H1 (cell line): Measurements from ENCODE around the gene TGFBRAP1. TPM values are rescaled to one million over a fixed set of nuclear protein-coding genes. Genes with fewer than 3 reads are reported as not detected.

ENCODE experiments used
- ASH2L ChIP-seq: fragments of 200-600, 300-600 bp; sonication (generic); IDR thresholded peaks from one replicate; pipeline ENCODE4 v1.7.1; 2017; ENCODE audit warnings: low read length
- BRCA1 ChIP-seq: IDR thresholded peaks from 2 replicates; pipeline ENCODE4 v1.6.1; 2012; ENCODE audit warnings: low read depth, low read length, improper control_type of control experiment
- CHD1 ChIP-seq: IDR thresholded peaks from 2 replicates; pipeline ENCODE4 v1.6.1; 2012; ENCODE audit warnings: low read depth, low read length, improper control_type of control experiment
- GTF2F1 ChIP-seq: IDR thresholded peaks from 2 replicates; pipeline ENCODE4 v1.6.1; 2012; ENCODE audit warnings: low read depth, low read length, improper control_type of control experiment, borderline replicate concordance
- MAFK ChIP-seq: IDR thresholded peaks from 2 replicates; pipeline ENCODE4 v1.6.1; 2012; ENCODE audit warnings: low read depth, mild to moderate bottlenecking, improper control_type of control experiment, low read length
- MAX ChIP-seq: IDR thresholded peaks from 2 replicates; pipeline ENCODE4 v1.6.1; 2012; ENCODE audit warnings: inconsistent platforms
- NANOG ChIP-seq: IDR thresholded peaks from 2 replicates; pipeline ENCODE4 v1.6.1; 2011; ENCODE audit warnings: low read length, low read depth, mild to moderate bottlenecking, inconsistent platforms; ENCODE audit not compliant: insufficient read depth, poor library complexity, severe bottlenecking
- RBBP5 ChIP-seq: IDR thresholded peaks from 2 replicates; pipeline ENCODE4 v1.7.1; 2012; ENCODE audit warnings: low read depth, mild to moderate bottlenecking, inconsistent platforms, low read length, moderate library complexity, borderline replicate concordance
- SIN3A ChIP-seq, 2 experiments: IDR thresholded peaks in 1 of 2; conservative IDR thresholded peaks in 1 of 2; 2 replicates each; pipeline ENCODE4 v1.6.1; 2011 to 2012; ENCODE audit warnings: low read length in 2 of 2, improper control_type of control experiment in 1 of 2, low read depth in 1 of 2, mild to moderate bottlenecking in 1 of 2
- SUZ12 ChIP-seq: fragments of 200-600 bp; sonication (generic); IDR thresholded peaks from 2 replicates; pipeline ENCODE4 v1.6.1; 2012; ENCODE audit warnings: mild to moderate bottlenecking, inconsistent platforms, low read length, moderate library complexity, mixed read lengths
- polyA plus RNA-seq, 7 experiments: library from polyadenylated mRNA; depleted of rRNA in 3 of 7; stranded (reverse) in 5 of 7; unstranded in 2 of 7; fragments of >200 nt in 5 of 7; fragments of 200-250 nt in 2 of 7; gene quantifications; 1 replicate in 5 of 7; 2 replicates in 1 of 7; 4 replicates in 1 of 7; pipeline versions ENCODE4 v1.2.1 to v1.2.3, GENCODE V29; 2011 to 2013; ENCODE audit warnings: missing spikeins in 2 of 7, mixed read lengths in 2 of 7
- total RNA-seq: library from RNA; stranded (reverse); fragmentation: NEBNext Ultra II Directional; extraction: Animal tissue kit (Norgen Biotek cat#: 25700); gene quantifications from 2 replicates; pipeline ENCODE4 v1.2.1, GENCODE V29; 2021
- TF ChIP-seq, protein P1 (sequence below): fragments of 300-600 bp; sonication (generic); IDR thresholded peaks from 2 replicates; pipeline ENCODE4 v1.7.1; 2012; ENCODE audit warnings: low read length, moderate library complexity, mild to moderate bottlenecking, inconsistent platforms; ENCODE audit not compliant: insufficient replicate concordance

Gene TGFBRAP1
- total and polyA plus RNA-seq, 2 of the 8 experiments (the other 6 are each of a cell fraction or from before 2014, with no cell fraction given) = 11.2 to 20.2 TPM

GRCh38 chr2:105215586-105216192 is 113.8 kb downstream of the TGFBRAP1 start (continued):
- TF ChIP-seq, protein P1, sequence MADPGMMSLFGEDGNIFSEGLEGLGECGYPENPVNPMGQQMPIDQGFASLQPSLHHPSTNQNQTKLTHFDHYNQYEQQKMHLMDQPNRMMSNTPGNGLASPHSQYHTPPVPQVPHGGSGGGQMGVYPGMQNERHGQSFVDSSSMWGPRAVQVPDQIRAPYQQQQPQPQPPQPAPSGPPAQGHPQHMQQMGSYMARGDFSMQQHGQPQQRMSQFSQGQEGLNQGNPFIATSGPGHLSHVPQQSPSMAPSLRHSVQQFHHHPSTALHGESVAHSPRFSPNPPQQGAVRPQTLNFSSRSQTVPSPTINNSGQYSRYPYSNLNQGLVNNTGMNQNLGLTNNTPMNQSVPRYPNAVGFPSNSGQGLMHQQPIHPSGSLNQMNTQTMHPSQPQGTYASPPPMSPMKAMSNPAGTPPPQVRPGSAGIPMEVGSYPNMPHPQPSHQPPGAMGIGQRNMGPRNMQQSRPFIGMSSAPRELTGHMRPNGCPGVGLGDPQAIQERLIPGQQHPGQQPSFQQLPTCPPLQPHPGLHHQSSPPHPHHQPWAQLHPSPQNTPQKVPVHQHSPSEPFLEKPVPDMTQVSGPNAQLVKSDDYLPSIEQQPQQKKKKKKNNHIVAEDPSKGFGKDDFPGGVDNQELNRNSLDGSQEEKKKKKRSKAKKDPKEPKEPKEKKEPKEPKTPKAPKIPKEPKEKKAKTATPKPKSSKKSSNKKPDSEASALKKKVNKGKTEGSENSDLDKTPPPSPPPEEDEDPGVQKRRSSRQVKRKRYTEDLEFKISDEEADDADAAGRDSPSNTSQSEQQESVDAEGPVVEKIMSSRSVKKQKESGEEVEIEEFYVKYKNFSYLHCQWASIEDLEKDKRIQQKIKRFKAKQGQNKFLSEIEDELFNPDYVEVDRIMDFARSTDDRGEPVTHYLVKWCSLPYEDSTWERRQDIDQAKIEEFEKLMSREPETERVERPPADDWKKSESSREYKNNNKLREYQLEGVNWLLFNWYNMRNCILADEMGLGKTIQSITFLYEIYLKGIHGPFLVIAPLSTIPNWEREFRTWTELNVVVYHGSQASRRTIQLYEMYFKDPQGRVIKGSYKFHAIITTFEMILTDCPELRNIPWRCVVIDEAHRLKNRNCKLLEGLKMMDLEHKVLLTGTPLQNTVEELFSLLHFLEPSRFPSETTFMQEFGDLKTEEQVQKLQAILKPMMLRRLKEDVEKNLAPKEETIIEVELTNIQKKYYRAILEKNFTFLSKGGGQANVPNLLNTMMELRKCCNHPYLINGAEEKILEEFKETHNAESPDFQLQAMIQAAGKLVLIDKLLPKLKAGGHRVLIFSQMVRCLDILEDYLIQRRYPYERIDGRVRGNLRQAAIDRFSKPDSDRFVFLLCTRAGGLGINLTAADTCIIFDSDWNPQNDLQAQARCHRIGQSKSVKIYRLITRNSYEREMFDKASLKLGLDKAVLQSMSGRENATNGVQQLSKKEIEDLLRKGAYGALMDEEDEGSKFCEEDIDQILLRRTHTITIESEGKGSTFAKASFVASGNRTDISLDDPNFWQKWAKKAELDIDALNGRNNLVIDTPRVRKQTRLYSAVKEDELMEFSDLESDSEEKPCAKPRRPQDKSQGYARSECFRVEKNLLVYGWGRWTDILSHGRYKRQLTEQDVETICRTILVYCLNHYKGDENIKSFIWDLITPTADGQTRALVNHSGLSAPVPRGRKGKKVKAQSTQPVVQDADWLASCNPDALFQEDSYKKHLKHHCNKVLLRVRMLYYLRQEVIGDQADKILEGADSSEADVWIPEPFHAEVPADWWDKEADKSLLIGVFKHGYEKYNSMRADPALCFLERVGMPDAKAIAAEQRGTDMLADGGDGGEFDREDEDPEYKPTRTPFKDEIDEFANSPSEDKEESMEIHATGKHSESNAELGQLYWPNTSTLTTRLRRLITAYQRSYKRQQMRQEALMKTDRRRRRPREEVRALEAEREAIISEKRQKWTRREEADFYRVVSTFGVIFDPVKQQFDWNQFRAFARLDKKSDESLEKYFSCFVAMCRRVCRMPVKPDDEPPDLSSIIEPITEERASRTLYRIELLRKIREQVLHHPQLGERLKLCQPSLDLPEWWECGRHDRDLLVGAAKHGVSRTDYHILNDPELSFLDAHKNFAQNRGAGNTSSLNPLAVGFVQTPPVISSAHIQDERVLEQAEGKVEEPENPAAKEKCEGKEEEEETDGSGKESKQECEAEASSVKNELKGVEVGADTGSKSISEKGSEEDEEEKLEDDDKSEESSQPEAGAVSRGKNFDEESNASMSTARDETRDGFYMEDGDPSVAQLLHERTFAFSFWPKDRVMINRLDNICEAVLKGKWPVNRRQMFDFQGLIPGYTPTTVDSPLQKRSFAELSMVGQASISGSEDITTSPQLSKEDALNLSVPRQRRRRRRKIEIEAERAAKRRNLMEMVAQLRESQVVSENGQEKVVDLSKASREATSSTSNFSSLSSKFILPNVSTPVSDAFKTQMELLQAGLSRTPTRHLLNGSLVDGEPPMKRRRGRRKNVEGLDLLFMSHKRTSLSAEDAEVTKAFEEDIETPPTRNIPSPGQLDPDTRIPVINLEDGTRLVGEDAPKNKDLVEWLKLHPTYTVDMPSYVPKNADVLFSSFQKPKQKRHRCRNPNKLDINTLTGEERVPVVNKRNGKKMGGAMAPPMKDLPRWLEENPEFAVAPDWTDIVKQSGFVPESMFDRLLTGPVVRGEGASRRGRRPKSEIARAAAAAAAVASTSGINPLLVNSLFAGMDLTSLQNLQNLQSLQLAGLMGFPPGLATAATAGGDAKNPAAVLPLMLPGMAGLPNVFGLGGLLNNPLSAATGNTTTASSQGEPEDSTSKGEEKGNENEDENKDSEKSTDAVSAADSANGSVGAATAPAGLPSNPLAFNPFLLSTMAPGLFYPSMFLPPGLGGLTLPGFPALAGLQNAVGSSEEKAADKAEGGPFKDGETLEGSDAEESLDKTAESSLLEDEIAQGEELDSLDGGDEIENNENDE = no peak
- TF ChIP-seq SIN3A (conservative IDR thresholded peaks at IDR 0.05 in 1 of 2, IDR thresholded peaks at IDR 0.05 in 1 of 2; ENCODE audit: low read depth in 1 of 2, low read length in 2 of 2) (no peak), CHD1 (no peak), BRCA1 (no peak), GTF2F1 (no peak), MAX (no peak), ASH2L (no peak), NANOG (no peak), MAFK (no peak), RBBP5 (no peak), SUZ12 (no peak)
